Thyroid gland (tissue), 4 donors: ENCODE data around the gene CCDC197. TPM values are rescaled to one million over a fixed set of nuclear protein-coding genes. Genes with fewer than 3 reads are reported as not detected.
A peak's percentile ranks its signal among the peaks of the same experiment; 100 is the strongest.

ENCODE experiments used
- DNase-seq, 2 donors: peaks; one replicate each; pipeline ENCODE4 v3.0.0-alpha.2; 2019
- H3K27ac ChIP-seq, 3 donors: fragments of 200-600 bp; sonication (generic); 1 replicate in 2 of 3; 2 replicates in 1 of 3; pipeline ENCODE4 v1.5.1; 2016 to 2019; ENCODE audit warnings: mild to moderate bottlenecking in 1 of 3, moderate library complexity in 1 of 3
- H3K27me3 ChIP-seq: fragments of 200-600 bp; sonication (generic); one replicate; pipeline ENCODE4 v1.5.1; 2019
- H3K36me3 ChIP-seq, 2 donors: fragments of 200-600 bp; sonication (generic); one replicate each; pipeline ENCODE4 v1.5.1; 2016 to 2019
- H3K4me1 ChIP-seq, 2 donors: fragments of 200-600 bp; sonication (generic); one replicate each; pipeline ENCODE4 v1.5.1; 2017 to 2019
- H3K4me3 ChIP-seq, 3 donors: fragments of 200-600 bp; sonication (generic); replicated peaks in 1 of 3; 1 replicate in 2 of 3; 2 replicates in 1 of 3; pipeline ENCODE4 v1.5.1; 2016; ENCODE audit warnings: mild to moderate bottlenecking in 1 of 3
- H3K9me3 ChIP-seq: fragments of 200-600 bp; sonication (generic); one replicate; pipeline ENCODE4 v1.5.1; 2017
- CTCF ChIP-seq, 6 experiments: fragments of 200-600 bp in 3 of 6; fragments of 450-650 bp in 3 of 6; sonication (generic) in 3 of 6; IDR thresholded peaks; one replicate each; pipeline ENCODE4 v1.5.1; 2016 to 2019; ENCODE audit warnings: antibody characterized with exemption in 6 of 6, mild to moderate bottlenecking in 2 of 6, inconsistent platforms in 1 of 6, moderate library complexity in 1 of 6
- POLR2A ChIP-seq, 2 donors: fragments of 450-650 bp; IDR thresholded peaks; one replicate each; pipeline ENCODE4 v1.6.1; 2017; ENCODE audit warnings: antibody characterized with exemption in 2 of 2, mild to moderate bottlenecking in 2 of 2, moderate library complexity in 1 of 2
- WGBS, 2 donors: methylation state at CpG; one replicate each; pipeline ENCODE4 v1.1.5; 2017; 5-methylcytosine and 5-hydroxymethylcytosine counted together
- intact Hi-C: fragments of 100-400 bp; cut with DNase I; formaldehyde crosslinking; loops from one replicate; pipeline ENCODE4 v1.15.1; 2023
- total RNA-seq, 4 donors: library from RNA; depleted of rRNA; stranded (reverse); fragments of >200 nt; gene quantifications; one replicate each; pipeline ENCODE4 v1.2.3, GENCODE V29; 2016

The CCDC197 gene
- total RNA-seq, 4 donors from 2014 or later: not detected

GRCh38 chr14:94001501-94002396 is 4.6 kb downstream of the CCDC197 start:
- peaks cover 0 to 4% of the 10 kb centered on the region in 2 donors for H3K4me1 ChIP-seq
- intact Hi-C loops: loop anchor here (2.0 kb wide), 1 partner anchor 61 kb away; no protein-coding TSS in a partner anchor
- no peak overlapping the region for H3K27ac ChIP-seq
- H3K27me3 ChIP-seq: no peaks in the 10 kb centered on the region
- TF ChIP-seq POLR2A (IDR thresholded peaks at IDR 0.05): no peak
- peak; percentile 71 to 99 (median 80) for TF ChIP-seq CTCF (IDR thresholded peaks at IDR 0.05)
- H3K9me3 ChIP-seq: no peaks in the 10 kb centered on the region
- no peak overlapping the region for H3K4me3 ChIP-seq
- peak; percentile 35 to 49 for DNase-seq
- WGBS, 2 donors: 42 to 45% methylated on average over 23 to 26 of the region's 26 CpGs
- no peaks in the 10 kb centered on the region for H3K36me3 ChIP-seq

GRCh38 chr14:94003397-94003796 is 6.3 kb downstream of the CCDC197 start:
- Histone ChIP-seq H3K9me3 (no peaks in the 10 kb centered on the region), H3K4me3 (no peak overlapping the region), H3K27me3 (no peaks in the 10 kb centered on the region), H3K4me1 (peaks cover 0 to 4% of the 10 kb centered on the region in 2 donors), H3K27ac (no peak overlapping the region), H3K36me3 (no peaks in the 10 kb centered on the region)
- no peak for DNase-seq
- intact Hi-C loops: no loop called here
- TF ChIP-seq CTCF (IDR thresholded peaks at IDR 0.05) (no peak), POLR2A (IDR thresholded peaks at IDR 0.05) (no peak)
- 78 to 90% methylated on average over 4 of the region's 4 CpGs for WGBS, 2 donors

GRCh38 chr14:94004015-94004414 is 6.9 kb downstream of the CCDC197 start:
- intact Hi-C loops: no loop called here

GRCh38 chr14:94005324-94006073 is 8.4 kb downstream of the CCDC197 start:
- Histone ChIP-seq H3K4me3 (no peak overlapping the region), H3K27me3 (no peaks in the 10 kb centered on the region), H3K9me3 (no peaks in the 10 kb centered on the region), H3K36me3 (no peaks in the 10 kb centered on the region), H3K4me1 (peaks cover 0 to 4% of the 10 kb centered on the region in 2 donors), H3K27ac (no peak overlapping the region)
- intact Hi-C loops: no loop called here
- 51 to 52% methylated on average over 14 of the region's 14 CpGs for WGBS, 2 donors
- no peak for DNase-seq
- TF ChIP-seq POLR2A (IDR thresholded peaks at IDR 0.05) (no peak), CTCF (IDR thresholded peaks at IDR 0.05) (peak in 1 of 6 experiments; percentile 28)

More at GRCh38 chr14:94004015-94004414, 6.9 kb downstream of the CCDC197 start:
- H3K36me3 ChIP-seq: no peaks in the 10 kb centered on the region
- WGBS, 2 donors: 76 to 80% methylated on average over 5 to 8 of the region's 8 CpGs
- no peak overlapping the region for H3K4me3 ChIP-seq
- no peak for DNase-seq
- H3K27me3 ChIP-seq: no peaks in the 10 kb centered on the region
- no peaks in the 10 kb centered on the region for H3K9me3 ChIP-seq
- peaks cover 0 to 4% of the 10 kb centered on the region in 2 donors for H3K4me1 ChIP-seq
- no peak for TF ChIP-seq CTCF (IDR thresholded peaks at IDR 0.05)
- no peak for TF ChIP-seq POLR2A (IDR thresholded peaks at IDR 0.05)
- no peak overlapping the region for H3K27ac ChIP-seq
